Stimulated activated CD4-positive, alpha-beta T cell treated with anti-CD3 and anti-CD28 coated beads, Interleukin-4, amount 100 ng/mL, for 24 hours (primary cell): ENCODE measurements around the gene MGAT4D.
"Not testable (repeated sequence)": the region's sequence is repeated elsewhere in the genome, so short reads cannot be mapped to it uniquely, and the experiment has no call there.

ENCODE experiments used
- DNase-seq: peaks from one replicate; pipeline ENCODE4 v3.0.0-alpha.2; 2020

Gene MGAT4D

GRCh38 chr4:140427919-140428471 is 70.1 kb downstream of the MGAT4D start:
- DNase-seq: no peak

GRCh38 chr4:140427106-140427918 is 70.8 kb downstream of the MGAT4D start, which contains the start of gene CLGN:
CLGN (minus strand) TSS chr4:140427648; CDS start chr4:140413078, 14,570 bp downstream.
- DNase-seq: peak; percentile 36

- no peak for DNase-seq
Observed at GRCh38 chr4:140426610-140427105, 71.4 kb downstream of the MGAT4D start.

- DNase-seq: no peak
Observed at GRCh38 chr4:140423106-140423505, 75.0 kb downstream of the MGAT4D start.

GRCh38 chr4:140413130-140413969 is 84.7 kb downstream of the MGAT4D start:
- not testable (repeated sequence) for DNase-seq

GRCh38 chr4:140408974-140409373 is 89.1 kb downstream of the MGAT4D start:
- DNase-seq: no peak

- DNase-seq: no peak
Observed at GRCh38 chr4:140406292-140406691, 91.8 kb downstream of the MGAT4D start.

- no peak for DNase-seq
Observed at GRCh38 chr4:140400111-140400510, 98.0 kb downstream of the MGAT4D start.

- DNase-seq: no peak
Observed at GRCh38 chr4:140395668-140396067, 102.4 kb downstream of the MGAT4D start.
